WTC11 (cell line): ENCODE measurements around the gene BOLL. TPM values are rescaled to one million over a fixed set of nuclear protein-coding genes. Genes with fewer than 3 reads are reported as not detected.

Source experiments
- ATAC-seq: fragments of 200-7000 bp; cut with Tn5 transposase; 2 replicates; pipeline ENCODE4 v1.10.0; 2021; ENCODE audit warnings: mild to moderate bottlenecking, moderate library complexity
- CTCF ChIA-PET: fragments of 300-600 bp; sonication (Branson Sonifier 250); formaldehyde crosslinking; loops from one replicate; lab custom pipeline; 2021; ENCODE audit warnings: antibody characterized with exemption; lab: Charles Lee
- POLR2A ChIA-PET: fragments of 350-600 bp; sonication (Branson Sonifier 250); formaldehyde crosslinking; loops from one replicate; lab custom pipeline; 2021; ENCODE audit warnings: antibody characterized with exemption; lab: Charles Lee
- DNase-seq: peaks from one replicate; pipeline ENCODE4 v3.0.0; 2021; ENCODE audit warnings: low spot score
- H3K27ac Mint-ChIP-seq: 2 replicates; pipeline ENCODE4 v1.8.0; 2021; ENCODE audit warnings: mixed read lengths
- H3K27me3 Mint-ChIP-seq: 2 replicates; pipeline ENCODE4 v1.8.0; 2021; ENCODE audit warnings: low read depth, mild to moderate bottlenecking, moderate library complexity, mixed read lengths
- H3K36me3 Mint-ChIP-seq: 2 replicates; pipeline ENCODE4 v1.8.0; 2021; ENCODE audit warnings: mixed read lengths
- H3K4me1 Mint-ChIP-seq: 2 replicates; pipeline ENCODE4 v1.8.0; 2022; ENCODE audit warnings: mixed read lengths
- H3K4me3 Mint-ChIP-seq: 2 replicates; pipeline ENCODE4 v1.8.0; 2021; ENCODE audit warnings: mild to moderate bottlenecking, moderate library complexity, mixed read lengths
- H3K9me3 Mint-ChIP-seq: 2 replicates; pipeline ENCODE4 v1.8.0; 2021; ENCODE audit warnings: mixed read lengths
- E2F4 ChIP-seq: sonication (generic); formaldehyde crosslinking; IDR thresholded peaks from 2 replicates; pipeline ENCODE4 v1.8.1; 2022; ENCODE audit warnings: low read depth, mild to moderate bottlenecking, moderate library complexity, missing genetic modification reagents, borderline replicate concordance
- EMX1 ChIP-seq: fragments of 250-450 bp; sonication (Bioruptor Pico); IDR thresholded peaks from 2 replicates; pipeline ENCODE4 v1.8.0; 2021; ENCODE audit warnings: mild to moderate bottlenecking
- ETV6 ChIP-seq: sonication (generic); formaldehyde crosslinking; IDR thresholded peaks from 2 replicates; pipeline ENCODE4 v1.8.1; 2022; ENCODE audit warnings: mild to moderate bottlenecking, missing genetic modification reagents
- FOXP1 ChIP-seq: sonication (generic); formaldehyde crosslinking; IDR thresholded peaks from 2 replicates; pipeline ENCODE4 v1.8.0; 2022; ENCODE audit warnings: missing genetic modification reagents, mild to moderate bottlenecking, moderate library complexity, borderline replicate concordance
- GRHL2 ChIP-seq: fragments of 250-450 bp; sonication (Bioruptor Pico); IDR thresholded peaks from 2 replicates; pipeline ENCODE4 v1.8.0; 2022; ENCODE audit warnings: mild to moderate bottlenecking, moderate library complexity; ENCODE audit not compliant: insufficient replicate concordance, severe bottlenecking
- HMGA2 ChIP-seq: fragments of 250-450 bp; sonication (Bioruptor Pico); IDR thresholded peaks from 2 replicates; pipeline ENCODE4 v1.4.0; 2021; ENCODE audit warnings: mild to moderate bottlenecking, moderate library complexity
- JAZF1 ChIP-seq: fragments of 250-450 bp; sonication (Bioruptor Pico); IDR thresholded peaks from 2 replicates; pipeline ENCODE4 v1.9.0; 2021; ENCODE audit warnings: moderate library complexity, mild to moderate bottlenecking, inconsistent platforms
- KAT7 ChIP-seq: sonication (generic); formaldehyde crosslinking; IDR thresholded peaks from 2 replicates; pipeline ENCODE4 v1.8.1; 2023; ENCODE audit warnings: missing genetic modification reagents, mild to moderate bottlenecking, borderline replicate concordance
- NFE2L1 ChIP-seq: sonication (generic); formaldehyde crosslinking; IDR thresholded peaks from 2 replicates; pipeline ENCODE4 v1.8.1; 2023; ENCODE audit warnings: missing genetic modification reagents
- NR1H2 ChIP-seq: sonication (generic); formaldehyde crosslinking; IDR thresholded peaks from 2 replicates; pipeline ENCODE4 v1.9.0; 2021; ENCODE audit warnings: mild to moderate bottlenecking, moderate library complexity, missing genetic modification reagents
- NR2C2 ChIP-seq: sonication (generic); formaldehyde crosslinking; IDR thresholded peaks from 2 replicates; pipeline ENCODE4 v1.8.0; 2022; ENCODE audit warnings: mild to moderate bottlenecking, missing genetic modification reagents
- SMAD3 ChIP-seq: sonication (generic); formaldehyde crosslinking; IDR thresholded peaks from 2 replicates; pipeline ENCODE4 v1.8.0; 2022; ENCODE audit warnings: missing genetic modification reagents, mild to moderate bottlenecking, borderline replicate concordance
- SOX15 ChIP-seq: fragments of 250-450 bp; sonication (Bioruptor Pico); IDR thresholded peaks from 2 replicates; pipeline ENCODE4 v1.9.0; 2021; ENCODE audit warnings: mild to moderate bottlenecking
- SP1 ChIP-seq: sonication (generic); formaldehyde crosslinking; conservative IDR thresholded peaks from 2 replicates; pipeline ENCODE4 v1.8.1; 2022; ENCODE audit warnings: missing genetic modification reagents
- TEAD1 ChIP-seq: sonication (generic); formaldehyde crosslinking; IDR thresholded peaks from 2 replicates; pipeline ENCODE4 v1.8.0; 2022; ENCODE audit warnings: mild to moderate bottlenecking, missing genetic modification reagents
- ZBTB43 ChIP-seq: sonication (generic); formaldehyde crosslinking; IDR thresholded peaks from 2 replicates; pipeline ENCODE4 v1.8.1; 2023; ENCODE audit warnings: mild to moderate bottlenecking, missing genetic modification reagents
- ZNF396 ChIP-seq: fragments of 250-450 bp; sonication (Bioruptor Pico); IDR thresholded peaks from 2 replicates; pipeline ENCODE4 v1.8.0; 2021; ENCODE audit warnings: mild to moderate bottlenecking, moderate library complexity, borderline replicate concordance
- ZNF532 ChIP-seq: fragments of 250-450 bp; sonication (Bioruptor Pico); IDR thresholded peaks from 2 replicates; pipeline ENCODE4 v1.9.0; 2021; ENCODE audit warnings: mild to moderate bottlenecking, borderline replicate concordance
- total RNA-seq: library from RNA; stranded (reverse); gene quantifications from 3 replicates; pipeline ENCODE4 v1.2.3, GENCODE V29; 2021
- TF ChIP-seq, protein P1 (sequence below): fragments of 200-600 bp; IDR thresholded peaks from 2 replicates; pipeline ENCODE4 v1.8.0; 2022; ENCODE audit warnings: antibody characterized with exemption
- TF ChIP-seq, protein P2 (sequence below): fragments of 250-450 bp; sonication (Bioruptor Pico); IDR thresholded peaks from 2 replicates; pipeline ENCODE4 v1.9.0; 2021; ENCODE audit warnings: mild to moderate bottlenecking
- TF ChIP-seq, protein P3 (sequence below): sonication (generic); formaldehyde crosslinking; IDR thresholded peaks from 2 replicates; pipeline ENCODE4 v1.8.1; 2022; ENCODE audit warnings: mild to moderate bottlenecking, moderate library complexity, missing genetic modification reagents
- TF ChIP-seq, protein P4 (sequence below): sonication (generic); formaldehyde crosslinking; IDR thresholded peaks from 2 replicates; pipeline ENCODE4 v1.8.0; 2022; ENCODE audit warnings: mild to moderate bottlenecking, missing genetic modification reagents
- TF ChIP-seq, protein P5 (sequence below): sonication (generic); formaldehyde crosslinking; IDR thresholded peaks from 2 replicates; pipeline ENCODE4 v1.8.1; 2022; ENCODE audit warnings: mild to moderate bottlenecking, missing genetic modification reagents, moderate library complexity, borderline replicate concordance

The BOLL gene
- total RNA-seq, 1 experiment from 2014 or later = 0.13 TPM

DNA sequence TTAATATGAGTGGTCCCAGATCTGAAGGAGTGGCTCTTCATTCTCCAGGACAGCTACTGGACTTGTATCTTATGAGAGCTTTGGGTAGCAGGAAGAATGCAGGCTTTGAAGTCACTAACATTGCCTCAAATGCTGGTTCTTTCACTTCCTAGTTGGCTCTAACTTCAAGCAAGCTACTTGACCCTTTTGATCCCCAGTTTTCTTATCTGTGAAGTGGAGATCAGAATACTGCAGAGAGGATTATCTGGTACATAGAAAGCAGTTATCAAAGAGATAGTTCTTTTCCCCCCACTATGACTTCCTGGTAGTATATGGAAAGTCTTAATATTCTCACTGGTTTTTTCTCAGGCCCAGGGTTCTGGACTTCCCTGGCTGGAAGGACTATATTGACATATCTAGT, 15.9 kb upstream of the BOLL start:
- ChIA-PET CTCF (interaction anchor here (2.1 kb wide), 1 partner anchor 327 kb away, joined by 6 read pairs; no protein-coding TSS in a partner anchor), POLR2A (no interaction called here)
- Mint-ChIP-seq H3K27ac (no peak overlapping the region), H3K9me3 (peaks cover 8% of the 10 kb centered on the region), H3K36me3 (peaks cover 4% of the 10 kb centered on the region), H3K4me1 (peaks cover 14% of the 10 kb centered on the region), H3K27me3 (peaks cover 36% of the 10 kb centered on the region), H3K4me3 (no peak overlapping the region)
- TF ChIP-seq ZNF532 (CRISPR knock-in tag) (no peak), SP1 (no peak), SOX15 (CRISPR knock-in tag) (no peak), EMX1 (no peak), ZNF396 (CRISPR knock-in tag) (no peak), HMGA2 (CRISPR knock-in tag) (no peak), NR2C2 (CRISPR knock-in tag) (no peak)
- TF ChIP-seq, protein P1, sequence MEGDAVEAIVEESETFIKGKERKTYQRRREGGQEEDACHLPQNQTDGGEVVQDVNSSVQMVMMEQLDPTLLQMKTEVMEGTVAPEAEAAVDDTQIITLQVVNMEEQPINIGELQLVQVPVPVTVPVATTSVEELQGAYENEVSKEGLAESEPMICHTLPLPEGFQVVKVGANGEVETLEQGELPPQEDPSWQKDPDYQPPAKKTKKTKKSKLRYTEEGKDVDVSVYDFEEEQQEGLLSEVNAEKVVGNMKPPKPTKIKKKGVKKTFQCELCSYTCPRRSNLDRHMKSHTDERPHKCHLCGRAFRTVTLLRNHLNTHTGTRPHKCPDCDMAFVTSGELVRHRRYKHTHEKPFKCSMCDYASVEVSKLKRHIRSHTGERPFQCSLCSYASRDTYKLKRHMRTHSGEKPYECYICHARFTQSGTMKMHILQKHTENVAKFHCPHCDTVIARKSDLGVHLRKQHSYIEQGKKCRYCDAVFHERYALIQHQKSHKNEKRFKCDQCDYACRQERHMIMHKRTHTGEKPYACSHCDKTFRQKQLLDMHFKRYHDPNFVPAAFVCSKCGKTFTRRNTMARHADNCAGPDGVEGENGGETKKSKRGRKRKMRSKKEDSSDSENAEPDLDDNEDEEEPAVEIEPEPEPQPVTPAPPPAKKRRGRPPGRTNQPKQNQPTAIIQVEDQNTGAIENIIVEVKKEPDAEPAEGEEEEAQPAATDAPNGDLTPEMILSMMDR = no peak
- TF ChIP-seq, protein P2, sequence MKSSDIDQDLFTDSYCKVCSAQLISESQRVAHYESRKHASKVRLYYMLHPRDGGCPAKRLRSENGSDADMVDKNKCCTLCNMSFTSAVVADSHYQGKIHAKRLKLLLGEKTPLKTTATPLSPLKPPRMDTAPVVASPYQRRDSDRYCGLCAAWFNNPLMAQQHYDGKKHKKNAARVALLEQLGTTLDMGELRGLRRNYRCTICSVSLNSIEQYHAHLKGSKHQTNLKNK (CRISPR knock-in tag) = no peak
- DNase-seq (no peak), ATAC-seq (no peak)

- Mint-ChIP-seq H3K9me3 (peaks cover 18% of the 10 kb centered on the region), H3K4me3 (no peak overlapping the region)
- no peak for DNase-seq
- TF ChIP-seq SMAD3 (CRISPR knock-in tag) (no peak), NR2C2 (CRISPR knock-in tag) (no peak), KAT7 (no peak), GRHL2 (CRISPR knock-in tag) (no peak), NR1H2 (CRISPR knock-in tag) (no peak), JAZF1 (CRISPR knock-in tag) (no peak), TEAD1 (CRISPR knock-in tag) (no peak), ETV6 (CRISPR knock-in tag) (no peak), NFE2L1 (no peak), HMGA2 (CRISPR knock-in tag) (no peak), FOXP1 (CRISPR knock-in tag) (no peak), ZBTB43 (no peak), E2F4 (CRISPR knock-in tag) (no peak)
- TF ChIP-seq, protein P3, sequence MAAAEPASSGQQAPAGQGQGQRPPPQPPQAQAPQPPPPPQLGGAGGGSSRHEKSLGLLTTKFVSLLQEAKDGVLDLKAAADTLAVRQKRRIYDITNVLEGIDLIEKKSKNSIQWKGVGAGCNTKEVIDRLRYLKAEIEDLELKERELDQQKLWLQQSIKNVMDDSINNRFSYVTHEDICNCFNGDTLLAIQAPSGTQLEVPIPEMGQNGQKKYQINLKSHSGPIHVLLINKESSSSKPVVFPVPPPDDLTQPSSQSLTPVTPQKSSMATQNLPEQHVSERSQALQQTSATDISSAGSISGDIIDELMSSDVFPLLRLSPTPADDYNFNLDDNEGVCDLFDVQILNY (CRISPR knock-in tag) = no peak
- TF ChIP-seq, protein P4, sequence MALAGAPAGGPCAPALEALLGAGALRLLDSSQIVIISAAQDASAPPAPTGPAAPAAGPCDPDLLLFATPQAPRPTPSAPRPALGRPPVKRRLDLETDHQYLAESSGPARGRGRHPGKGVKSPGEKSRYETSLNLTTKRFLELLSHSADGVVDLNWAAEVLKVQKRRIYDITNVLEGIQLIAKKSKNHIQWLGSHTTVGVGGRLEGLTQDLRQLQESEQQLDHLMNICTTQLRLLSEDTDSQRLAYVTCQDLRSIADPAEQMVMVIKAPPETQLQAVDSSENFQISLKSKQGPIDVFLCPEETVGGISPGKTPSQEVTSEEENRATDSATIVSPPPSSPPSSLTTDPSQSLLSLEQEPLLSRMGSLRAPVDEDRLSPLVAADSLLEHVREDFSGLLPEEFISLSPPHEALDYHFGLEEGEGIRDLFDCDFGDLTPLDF (CRISPR knock-in tag) = no peak
- TF ChIP-seq, protein P5, sequence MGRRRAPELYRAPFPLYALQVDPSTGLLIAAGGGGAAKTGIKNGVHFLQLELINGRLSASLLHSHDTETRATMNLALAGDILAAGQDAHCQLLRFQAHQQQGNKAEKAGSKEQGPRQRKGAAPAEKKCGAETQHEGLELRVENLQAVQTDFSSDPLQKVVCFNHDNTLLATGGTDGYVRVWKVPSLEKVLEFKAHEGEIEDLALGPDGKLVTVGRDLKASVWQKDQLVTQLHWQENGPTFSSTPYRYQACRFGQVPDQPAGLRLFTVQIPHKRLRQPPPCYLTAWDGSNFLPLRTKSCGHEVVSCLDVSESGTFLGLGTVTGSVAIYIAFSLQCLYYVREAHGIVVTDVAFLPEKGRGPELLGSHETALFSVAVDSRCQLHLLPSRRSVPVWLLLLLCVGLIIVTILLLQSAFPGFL = no peak
- TF ChIP-seq, all 79 proteins: peak for 0
- ATAC-seq = no peak
- ChIA-PET POLR2A (no interaction called here), CTCF (interaction anchor here (1.1 kb wide), 1 partner anchor 133 kb away, joined by 3 read pairs; no protein-coding TSS in a partner anchor)
- Mint-ChIP-seq H3K27ac (no peak overlapping the region), H3K27me3 (peaks cover 26% of the 10 kb centered on the region), H3K4me1 (peaks cover 6% of the 10 kb centered on the region), H3K36me3 (peaks cover 8% of the 10 kb centered on the region)
Observed at GRCh38 chr2:197800091-197800490, 15.0 kb upstream of the BOLL start.
